ENCODE results near the gene NDUFS3.

NDUFS3 gene

DNA sequence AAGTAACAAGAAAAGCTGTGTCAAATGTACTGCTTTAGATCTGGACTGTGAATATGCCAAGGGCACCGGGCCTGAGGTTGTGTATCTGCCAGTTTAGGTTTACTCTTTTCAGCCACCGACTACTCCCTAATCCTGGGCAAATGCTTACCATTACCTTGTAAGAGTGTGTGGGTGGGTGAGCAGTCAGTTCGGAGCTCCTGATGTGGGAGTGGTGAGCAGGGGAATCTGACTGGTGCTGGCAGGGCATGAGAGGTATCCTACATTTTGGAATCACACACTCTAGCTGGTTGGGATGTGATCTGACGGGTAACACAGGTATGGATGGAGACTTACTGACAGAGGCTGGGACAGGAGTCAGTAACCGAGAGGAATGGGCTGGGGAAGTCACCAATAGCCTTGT is 5.0 kb downstream of the NDUFS3 start:
- in situ Hi-C loops (cut with MboI; ENCODE audit: low pct_unique_long_range_greater_than_20kb, low sequenced_read_pairs, unreplicated experiment), result no loop called here
- no peak for DNase-seq (ENCODE audit: low spot score)
- TF ChIP-seq CTCF (IDR thresholded peaks at IDR 0.05; ENCODE audit: extremely low read depth, insufficient read depth, missing control alignments), result no peak

GRCh38 chr11:47586098-47586855 is 7.4 kb downstream of the NDUFS3 start, which contains the start of gene FAM180B:
Gene FAM180B (plus strand): TSS chr11:47586678. CDS start chr11:47586769, 91 bp downstream.
- in situ Hi-C loops (cut with MboI; ENCODE audit: low pct_unique_long_range_greater_than_20kb, low sequenced_read_pairs, unreplicated experiment), result no loop called here
- no peak for DNase-seq (ENCODE audit: low spot score)
- TF ChIP-seq CTCF (IDR thresholded peaks at IDR 0.05; ENCODE audit: extremely low read depth, insufficient read depth, missing control alignments), result no peak

DNA sequence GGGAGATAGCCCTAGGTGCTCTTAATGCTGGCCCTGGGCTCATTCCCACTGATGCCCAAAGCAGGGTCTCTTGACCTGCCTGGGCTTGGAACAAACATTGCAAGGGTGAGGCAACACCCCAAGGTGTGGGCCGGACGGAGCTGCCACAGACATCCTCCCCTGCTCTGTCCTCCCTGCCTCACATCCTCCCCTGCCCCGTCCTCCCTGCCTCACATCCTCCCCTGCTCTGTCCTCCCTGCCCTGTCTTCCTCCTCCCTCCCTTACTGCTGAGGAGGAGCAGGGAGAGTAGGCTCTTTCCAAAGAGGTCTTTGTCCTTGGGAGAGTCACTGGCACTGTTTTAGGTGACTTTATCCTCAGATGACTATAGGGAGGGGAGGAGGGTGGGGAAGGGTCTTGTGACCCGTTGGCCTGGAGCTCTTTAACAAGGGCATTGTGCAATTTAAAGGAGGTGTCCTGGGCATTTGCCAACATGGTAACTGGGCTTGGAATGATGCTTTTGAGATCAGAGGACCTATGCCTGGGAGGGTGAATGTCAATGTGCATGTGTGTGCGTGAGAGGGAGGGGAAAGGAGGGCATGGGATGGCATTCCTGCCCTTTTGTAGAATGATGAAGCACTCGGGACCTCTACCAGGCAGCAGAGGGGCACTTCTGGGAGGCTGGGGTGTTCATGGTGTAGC is 8.3 kb downstream of the NDUFS3 start:
- DNase-seq (ENCODE audit: low spot score), result no peak
- TF ChIP-seq CTCF (IDR thresholded peaks at IDR 0.05; ENCODE audit: extremely low read depth, insufficient read depth, missing control alignments), result no peak
- in situ Hi-C loops (cut with MboI; ENCODE audit: low pct_unique_long_range_greater_than_20kb, low sequenced_read_pairs, unreplicated experiment), result no loop called here

GRCh38 chr11:47587723-47588326 is 9.0 kb downstream of the NDUFS3 start:
- in situ Hi-C loops (cut with MboI; ENCODE audit: low pct_unique_long_range_greater_than_20kb, low sequenced_read_pairs, unreplicated experiment), result no loop called here
- TF ChIP-seq CTCF (IDR thresholded peaks at IDR 0.05; ENCODE audit: extremely low read depth, insufficient read depth, missing control alignments), result no peak
- no peak for DNase-seq (ENCODE audit: low spot score)

- in situ Hi-C loops (cut with MboI; ENCODE audit: low pct_unique_long_range_greater_than_20kb, low sequenced_read_pairs, unreplicated experiment), result no loop called here
- no peak for TF ChIP-seq CTCF (IDR thresholded peaks at IDR 0.05; ENCODE audit: extremely low read depth, insufficient read depth, missing control alignments)
- no peak for DNase-seq (ENCODE audit: low spot score)
Observed at GRCh38 chr11:47589118-47589517, 10.2 kb downstream of the NDUFS3 start.

DNA sequence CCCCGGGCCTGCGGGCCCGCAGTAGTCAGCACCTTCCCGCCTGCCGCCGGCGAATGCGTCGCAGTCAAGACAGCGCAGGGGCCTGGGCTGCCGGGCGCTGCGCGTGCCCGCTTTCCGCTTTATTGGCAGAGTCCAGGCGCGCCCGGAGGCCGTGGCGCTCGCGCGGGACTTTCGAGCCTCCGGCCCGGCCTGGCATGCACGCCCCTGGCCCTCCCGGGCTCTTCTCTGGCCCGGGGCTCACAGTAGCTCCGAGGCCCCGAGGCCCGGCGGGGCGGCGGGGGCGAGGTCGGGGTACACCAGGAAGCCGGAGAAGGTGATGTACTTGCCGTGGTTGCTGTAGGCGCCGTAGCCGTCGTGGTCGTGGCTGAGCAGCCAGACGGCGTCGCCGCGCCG is 10.7 kb downstream of the NDUFS3 start:
- in situ Hi-C loops (cut with MboI; ENCODE audit: low pct_unique_long_range_greater_than_20kb, low sequenced_read_pairs, unreplicated experiment), result no loop called here
- no peak for DNase-seq (ENCODE audit: low spot score)
- TF ChIP-seq CTCF (IDR thresholded peaks at IDR 0.05; ENCODE audit: extremely low read depth, insufficient read depth, missing control alignments), result no peak
